ENCODE data around the gene NPEPL1. TPM values are rescaled to one million over a fixed set of nuclear protein-coding genes. Genes with fewer than 3 reads are reported as not detected.

Gene NPEPL1
- total RNA-seq, 1 experiment from 2014 or later: 31.1 TPM

GRCh38 chr20:58657262-58657661 lies 35.3 kb upstream of the NPEPL1 start:
- no peak overlapping the region for H4K91ac ChIP-seq (ENCODE audit: insufficient read length, low read depth, low read length)
- no peak overlapping the region for H2AFZ ChIP-seq (ENCODE audit: low read length)
- no CpG with 5 or more reads among the region's 2 CpGs for WGBS (ENCODE audit: extremely low coverage, insufficient read length, low lambda C conversion rate)
- no peak overlapping the region for H2BK5ac ChIP-seq (ENCODE audit: insufficient read length, low read length)
- no peak overlapping the region for H3K56ac ChIP-seq (ENCODE audit: insufficient read length, low read depth, low read length)
- H4K5ac ChIP-seq (ENCODE audit: insufficient read length, low read depth, low read length): no peak overlapping the region
- Mint-ChIP-seq H3K27me3 (ENCODE audit: low read depth) (no peaks in the 10 kb centered on the region), H3K36me3 (ENCODE audit: insufficient read depth in 1 of 3, low read depth in 3 of 3) (peaks cover 0 to 23% (median 15%) of the 10 kb centered on the region in 3 experiments; a peak in 5 of 7 replicates), H3K27ac (peak overlapping the region; percentile 40 to 90 (median 89); a peak in 6 of 7 replicates), H3K4me1 (peaks cover 76 to 79% of the 10 kb centered on the region in 2 experiments), H3K4me3 (peak overlapping the region in 1 of 2 experiments; percentile 27; a peak in 1 of 5 replicates), H3K9me3 (no peaks in the 10 kb centered on the region; a peak in 1 of 5 replicates)
- H3K79me2 ChIP-seq (ENCODE audit: insufficient read depth, low read length): peaks cover 40% of the 10 kb centered on the region
- no peak overlapping the region for H4K8ac ChIP-seq (replicated peaks; ENCODE audit: insufficient read length, low read depth, low read length)
- H3K4me2 ChIP-seq (ENCODE audit: insufficient read depth, insufficient read length, low read length): no peak overlapping the region
- no peak overlapping the region for H3K14ac ChIP-seq (ENCODE audit: insufficient read depth, low read length)
- no peak overlapping the region for H2BK120ac ChIP-seq (ENCODE audit: low read depth, low read length, poor library complexity, severe bottlenecking)
- H3K18ac ChIP-seq (ENCODE audit: insufficient read length, low read depth, low read length): no peak overlapping the region
- H2BK20ac ChIP-seq (ENCODE audit: low read depth, low read length, poor library complexity, severe bottlenecking): no peak overlapping the region
- H3K4ac ChIP-seq (ENCODE audit: low read depth, low read length): no peak overlapping the region
- H4K20me1 ChIP-seq (ENCODE audit: control insufficient read depth, insufficient read depth, insufficient read length): no peaks in the 10 kb centered on the region
- H2AK5ac ChIP-seq (ENCODE audit: insufficient read length, low read length): no peak overlapping the region
- H3K9me3 ChIP-seq (ENCODE audit: control insufficient read depth, low read depth, low read length): no peaks in the 10 kb centered on the region
- H2BK15ac ChIP-seq (ENCODE audit: low read depth, low read length): no peak overlapping the region
- no peak overlapping the region for H3K27ac ChIP-seq (ENCODE audit: insufficient read length, low read depth, low read length)
- H3T11ph ChIP-seq (ENCODE audit: low read length): no peak overlapping the region
- no peaks in the 10 kb centered on the region for H3K79me1 ChIP-seq (ENCODE audit: insufficient read depth, low read depth, low read length, poor library complexity, severe bottlenecking)
- H3K23ac ChIP-seq (ENCODE audit: insufficient read length, low read depth, low read length): no peak overlapping the region
- no peaks in the 10 kb centered on the region for H3K27me3 ChIP-seq (ENCODE audit: insufficient read depth, low read length)
- no peak overlapping the region for H3K9ac ChIP-seq (ENCODE audit: extremely low read depth, insufficient read length, low read length)
- H2BK12ac ChIP-seq (ENCODE audit: insufficient read length, low read depth, low read length): no peak overlapping the region
- DNase-seq: no peak
- H3K23me2 ChIP-seq (ENCODE audit: insufficient read length, low read depth, low read length, poor library complexity, severe bottlenecking): peaks cover 3% of the 10 kb centered on the region
- TF ChIP-seq, protein P1, sequence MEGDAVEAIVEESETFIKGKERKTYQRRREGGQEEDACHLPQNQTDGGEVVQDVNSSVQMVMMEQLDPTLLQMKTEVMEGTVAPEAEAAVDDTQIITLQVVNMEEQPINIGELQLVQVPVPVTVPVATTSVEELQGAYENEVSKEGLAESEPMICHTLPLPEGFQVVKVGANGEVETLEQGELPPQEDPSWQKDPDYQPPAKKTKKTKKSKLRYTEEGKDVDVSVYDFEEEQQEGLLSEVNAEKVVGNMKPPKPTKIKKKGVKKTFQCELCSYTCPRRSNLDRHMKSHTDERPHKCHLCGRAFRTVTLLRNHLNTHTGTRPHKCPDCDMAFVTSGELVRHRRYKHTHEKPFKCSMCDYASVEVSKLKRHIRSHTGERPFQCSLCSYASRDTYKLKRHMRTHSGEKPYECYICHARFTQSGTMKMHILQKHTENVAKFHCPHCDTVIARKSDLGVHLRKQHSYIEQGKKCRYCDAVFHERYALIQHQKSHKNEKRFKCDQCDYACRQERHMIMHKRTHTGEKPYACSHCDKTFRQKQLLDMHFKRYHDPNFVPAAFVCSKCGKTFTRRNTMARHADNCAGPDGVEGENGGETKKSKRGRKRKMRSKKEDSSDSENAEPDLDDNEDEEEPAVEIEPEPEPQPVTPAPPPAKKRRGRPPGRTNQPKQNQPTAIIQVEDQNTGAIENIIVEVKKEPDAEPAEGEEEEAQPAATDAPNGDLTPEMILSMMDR (conservative IDR thresholded peaks at IDR 0.05): no peak
- peaks cover 10% of the 10 kb centered on the region; the same call in 1 of the 2 replicates for H3K4me1 ChIP-seq (ENCODE audit: insufficient read depth, low read length)

All from H9 (cell line).